Measurements from ENCODE around the gene OR10AD1.
"Not testable (repeated sequence)": the region's sequence is repeated elsewhere in the genome, so short reads cannot be mapped to it uniquely, and the experiment has no call there.

Gene OR10AD1

DNA sequence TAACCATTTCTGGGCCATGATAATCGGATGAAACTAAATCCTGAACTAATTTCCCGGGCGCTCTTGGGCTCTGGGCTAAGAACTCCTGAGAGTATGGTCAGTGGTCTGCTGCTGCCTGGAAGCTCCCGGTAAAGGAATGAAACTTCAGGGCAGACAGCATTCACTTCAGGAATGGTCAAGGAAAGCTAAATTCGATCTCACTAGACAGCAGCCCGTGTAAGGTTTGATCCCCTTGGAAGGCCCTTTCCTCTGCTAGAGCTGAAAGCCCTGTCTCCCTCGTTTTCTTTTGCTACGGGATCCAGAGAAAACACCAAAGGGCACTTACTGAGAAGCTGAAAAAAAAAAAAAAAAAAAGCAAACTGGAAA, 46.5 kb downstream of the OR10AD1 start:
- no peak for DNase-seq (ENCODE audit: low read depth)
- peak overlapping the region; percentile 79 for H3K4me3 ChIP-seq (ENCODE audit: control insufficient read depth, low read depth, low read length)
- TF ChIP-seq, protein P1, sequence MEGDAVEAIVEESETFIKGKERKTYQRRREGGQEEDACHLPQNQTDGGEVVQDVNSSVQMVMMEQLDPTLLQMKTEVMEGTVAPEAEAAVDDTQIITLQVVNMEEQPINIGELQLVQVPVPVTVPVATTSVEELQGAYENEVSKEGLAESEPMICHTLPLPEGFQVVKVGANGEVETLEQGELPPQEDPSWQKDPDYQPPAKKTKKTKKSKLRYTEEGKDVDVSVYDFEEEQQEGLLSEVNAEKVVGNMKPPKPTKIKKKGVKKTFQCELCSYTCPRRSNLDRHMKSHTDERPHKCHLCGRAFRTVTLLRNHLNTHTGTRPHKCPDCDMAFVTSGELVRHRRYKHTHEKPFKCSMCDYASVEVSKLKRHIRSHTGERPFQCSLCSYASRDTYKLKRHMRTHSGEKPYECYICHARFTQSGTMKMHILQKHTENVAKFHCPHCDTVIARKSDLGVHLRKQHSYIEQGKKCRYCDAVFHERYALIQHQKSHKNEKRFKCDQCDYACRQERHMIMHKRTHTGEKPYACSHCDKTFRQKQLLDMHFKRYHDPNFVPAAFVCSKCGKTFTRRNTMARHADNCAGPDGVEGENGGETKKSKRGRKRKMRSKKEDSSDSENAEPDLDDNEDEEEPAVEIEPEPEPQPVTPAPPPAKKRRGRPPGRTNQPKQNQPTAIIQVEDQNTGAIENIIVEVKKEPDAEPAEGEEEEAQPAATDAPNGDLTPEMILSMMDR (IDR thresholded peaks at IDR 0.05; ENCODE audit: control insufficient read depth, insufficient read depth, low read depth, low read length, missing control alignments) = no peak

DNA sequence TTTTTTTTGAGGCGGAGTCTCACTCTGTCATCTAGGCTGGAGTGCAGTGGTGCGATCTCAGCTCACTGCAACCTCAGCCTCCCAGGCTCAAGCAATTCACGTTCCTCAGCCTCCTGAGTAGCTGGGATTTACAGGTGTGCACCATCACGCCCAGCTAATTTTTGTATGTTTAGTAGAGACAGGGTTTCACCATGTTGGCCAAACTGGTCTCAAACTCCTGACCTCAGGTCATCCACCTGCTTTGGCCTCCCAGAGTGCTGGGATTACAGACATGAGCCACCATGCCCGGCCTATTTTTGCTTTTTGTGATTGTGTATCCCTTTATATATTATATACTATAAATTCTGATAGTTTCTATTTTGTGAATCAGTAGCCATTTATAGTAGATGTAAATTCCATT, 47.3 kb downstream of the OR10AD1 start:
- DNase-seq (ENCODE audit: low read depth); H3K4me3 ChIP-seq (ENCODE audit: control insufficient read depth, low read depth, low read length): not testable (repeated sequence)
